Colonic mucosa (tissue), 4 donors: ENCODE results near the gene CYFIP1. TPM values are rescaled to one million over a fixed set of nuclear protein-coding genes. Genes with fewer than 3 reads are reported as not detected.

Experiments
- DNase-seq: peaks from one replicate; pipeline ENCODE4 v3.0.0-alpha.2; 2020
- H3K27ac ChIP-seq: fragments of 200-600 bp; one replicate; pipeline ENCODE4 v1.8.0; 2021
- H3K27me3 ChIP-seq: fragments of 200-600 bp; one replicate; pipeline ENCODE4 v1.8.0; 2021
- H3K36me3 ChIP-seq: fragments of 200-600 bp; one replicate; pipeline ENCODE4 v1.8.0; 2021
- H3K4me1 ChIP-seq: fragments of 200-600 bp; one replicate; pipeline ENCODE4 v1.8.0; 2021; ENCODE audit warnings: mild to moderate bottlenecking
- H3K4me3 ChIP-seq: fragments of 200-600 bp; one replicate; pipeline ENCODE4 v1.8.0; 2021
- H3K9ac ChIP-seq, 2 donors: one replicate each; pipeline ENCODE4 v1.7.0; 2013; ENCODE audit warnings: control low read depth in 2 of 2, low read depth in 2 of 2, low read length in 2 of 2
- H3K9me3 ChIP-seq: fragments of 200-600 bp; one replicate; pipeline ENCODE4 v1.8.0; 2021
- intact Hi-C: fragments of 100-400 bp; cut with DNase I; formaldehyde crosslinking; loops from one replicate; pipeline ENCODE4 v1.14.1; 2022
- total RNA-seq, 2 donors: library from RNA; stranded (reverse); fragmentation: NEBNext Ultra II Directional in 1 of 2; extraction: Animal tissue kit (Norgen Biotek cat#: 25700) in 1 of 2; gene quantifications; one replicate each; pipeline ENCODE4 v1.2.1, GENCODE V29; 2021
- TF ChIP-seq, protein P1 (sequence below): fragments of 200-600 bp; IDR thresholded peaks from one replicate; pipeline ENCODE4 v1.8.0; 2022; ENCODE audit warnings: antibody characterized with exemption, mild to moderate bottlenecking
- donor health status: healthy.
- donor health status: DM: no; HTN: no; CAD: no.
- donor health status: DM: no; HTN: no; CAD: no.

CYFIP1 gene
- total RNA-seq, 2 donors from 2014 or later, result 119 to 165 TPM

- Histone ChIP-seq H3K27ac (no peak overlapping the region), H3K4me3 (no peak overlapping the region), H3K9ac (no peak overlapping the region), H3K9me3 (no peaks in the 10 kb centered on the region), H3K36me3 (peaks cover 4% of the 10 kb centered on the region), H3K4me1 (no peaks in the 10 kb centered on the region), H3K27me3 (no peaks in the 10 kb centered on the region)
- no peak for DNase-seq
- TF ChIP-seq, protein P1, sequence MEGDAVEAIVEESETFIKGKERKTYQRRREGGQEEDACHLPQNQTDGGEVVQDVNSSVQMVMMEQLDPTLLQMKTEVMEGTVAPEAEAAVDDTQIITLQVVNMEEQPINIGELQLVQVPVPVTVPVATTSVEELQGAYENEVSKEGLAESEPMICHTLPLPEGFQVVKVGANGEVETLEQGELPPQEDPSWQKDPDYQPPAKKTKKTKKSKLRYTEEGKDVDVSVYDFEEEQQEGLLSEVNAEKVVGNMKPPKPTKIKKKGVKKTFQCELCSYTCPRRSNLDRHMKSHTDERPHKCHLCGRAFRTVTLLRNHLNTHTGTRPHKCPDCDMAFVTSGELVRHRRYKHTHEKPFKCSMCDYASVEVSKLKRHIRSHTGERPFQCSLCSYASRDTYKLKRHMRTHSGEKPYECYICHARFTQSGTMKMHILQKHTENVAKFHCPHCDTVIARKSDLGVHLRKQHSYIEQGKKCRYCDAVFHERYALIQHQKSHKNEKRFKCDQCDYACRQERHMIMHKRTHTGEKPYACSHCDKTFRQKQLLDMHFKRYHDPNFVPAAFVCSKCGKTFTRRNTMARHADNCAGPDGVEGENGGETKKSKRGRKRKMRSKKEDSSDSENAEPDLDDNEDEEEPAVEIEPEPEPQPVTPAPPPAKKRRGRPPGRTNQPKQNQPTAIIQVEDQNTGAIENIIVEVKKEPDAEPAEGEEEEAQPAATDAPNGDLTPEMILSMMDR, result no peak
- intact Hi-C loops, result no loop called here
These were observed 23.6 kb upstream of the CYFIP1 start for GRCh38 chr15:23003736-23004135.

GRCh38 chr15:23002920-23003319 is 22.8 kb upstream of the CYFIP1 start:
- intact Hi-C loops, result no loop called here
- DNase-seq, result no peak
- Histone ChIP-seq H3K9ac (no peak overlapping the region), H3K27me3 (no peaks in the 10 kb centered on the region), H3K4me1 (no peaks in the 10 kb centered on the region), H3K9me3 (no peaks in the 10 kb centered on the region), H3K27ac (no peak overlapping the region), H3K4me3 (no peak overlapping the region), H3K36me3 (peaks cover 4% of the 10 kb centered on the region)
- TF ChIP-seq, protein P1, result no peak

- Histone ChIP-seq H3K36me3 (no peaks in the 10 kb centered on the region), H3K9me3 (no peaks in the 10 kb centered on the region), H3K4me3 (no peak overlapping the region), H3K27ac (no peak overlapping the region), H3K4me1 (no peaks in the 10 kb centered on the region), H3K27me3 (no peaks in the 10 kb centered on the region), H3K9ac (no peak overlapping the region)
- TF ChIP-seq, protein P1, result no peak
- intact Hi-C loops, result no loop called here
- no peak for DNase-seq
These were observed 15.6 kb upstream of the CYFIP1 start for GRCh38 chr15:22995795-22996194.

GRCh38 chr15:22992024-22992326 is 11.8 kb upstream of the CYFIP1 start:
- Histone ChIP-seq H3K4me3 (no peak overlapping the region), H3K9ac (no peak overlapping the region), H3K27ac (no peak overlapping the region), H3K9me3 (no peaks in the 10 kb centered on the region), H3K36me3 (no peaks in the 10 kb centered on the region), H3K4me1 (no peaks in the 10 kb centered on the region), H3K27me3 (no peaks in the 10 kb centered on the region)
- DNase-seq, result no peak
- TF ChIP-seq, protein P1, result no peak
- intact Hi-C loops, result no loop called here

GRCh38 chr15:22989576-22990477 is 9.7 kb upstream of the CYFIP1 start:
- no peaks in the 10 kb centered on the region for H3K36me3 ChIP-seq
- H3K9ac ChIP-seq, result no peak overlapping the region
- no peaks in the 10 kb centered on the region for H3K9me3 ChIP-seq
- no peaks in the 10 kb centered on the region for H3K27me3 ChIP-seq
- TF ChIP-seq, protein P1, result no peak
- intact Hi-C loops, result no loop called here
- H3K4me3 ChIP-seq, result no peak overlapping the region
- no peak for DNase-seq
- H3K27ac ChIP-seq, result no peak overlapping the region
- H3K4me1 ChIP-seq, result no peaks in the 10 kb centered on the region
